Activated T-cell treated with anti-CD3 and anti-CD28 coated beads, Interleukin-2, amount 50 U/mL, for 1 hour (primary cell): ENCODE data around the gene PSPC1.
"Not testable (repeated sequence)": the region's sequence is repeated elsewhere in the genome, so short reads cannot be mapped to it uniquely, and the experiment has no call there.

ENCODE experiments used
- DNase-seq: peaks from one replicate; pipeline ENCODE4 v3.0.0-alpha.2; 2020

Gene PSPC1

DNA sequence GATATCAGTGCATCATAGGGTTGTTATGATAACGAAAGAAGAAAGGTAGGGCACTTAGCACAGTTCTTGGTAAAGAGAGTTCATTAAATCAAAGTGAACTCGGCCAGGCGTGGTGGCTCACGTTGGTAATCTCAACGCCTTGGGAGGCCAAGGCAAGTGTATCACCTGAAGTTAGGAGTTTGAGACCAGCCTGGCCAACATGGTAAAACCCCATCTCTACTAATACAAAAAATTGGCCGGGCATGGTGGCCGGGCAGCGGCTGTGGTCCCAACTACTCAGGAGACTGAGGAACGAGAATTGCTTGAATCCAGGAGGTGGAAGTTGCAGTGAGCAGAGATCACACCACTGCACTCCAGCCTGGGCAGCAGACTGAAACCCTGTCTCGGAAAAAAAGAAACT, 19.1 kb downstream of the PSPC1 start:
- no peak for DNase-seq

DNA sequence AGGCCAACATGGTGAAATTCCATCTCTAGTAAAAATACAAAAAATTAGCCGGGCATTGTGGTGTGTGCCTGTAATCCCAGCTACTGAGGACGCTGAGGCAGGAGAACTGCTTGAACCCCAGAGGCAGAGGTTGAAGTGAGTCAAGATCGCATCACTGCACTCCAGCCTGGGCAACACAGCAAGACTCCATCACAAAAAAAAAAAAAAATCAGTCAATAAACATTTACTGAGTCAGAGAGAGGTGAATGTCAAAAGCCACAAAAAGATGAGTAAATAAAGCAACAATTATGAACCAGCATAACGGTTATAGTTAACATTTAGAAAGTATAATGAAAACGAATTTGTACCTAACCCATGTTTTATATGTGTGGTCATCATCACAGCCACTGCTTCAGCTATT, 23.1 kb downstream of the PSPC1 start:
- no peak for DNase-seq

DNA sequence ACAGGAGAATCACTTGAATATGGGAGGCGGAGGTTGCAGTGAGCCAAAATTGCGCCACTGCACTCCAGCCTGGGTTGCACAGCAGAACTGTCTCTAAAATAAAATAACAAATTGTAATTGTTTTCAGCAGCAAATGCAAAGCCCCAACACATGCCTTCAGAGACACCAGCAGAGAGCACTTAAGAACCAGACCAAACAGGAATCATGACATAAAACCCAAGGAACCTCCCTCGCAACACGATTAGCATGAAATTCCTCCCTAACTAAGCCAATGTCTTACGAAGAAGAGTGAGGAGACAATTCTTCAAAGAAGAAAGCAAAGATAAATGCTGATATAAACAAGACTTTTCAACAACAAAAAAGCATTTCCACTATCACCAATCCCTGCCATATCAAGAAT, 40.1 kb downstream of the PSPC1 start:
- no peak for DNase-seq

DNA sequence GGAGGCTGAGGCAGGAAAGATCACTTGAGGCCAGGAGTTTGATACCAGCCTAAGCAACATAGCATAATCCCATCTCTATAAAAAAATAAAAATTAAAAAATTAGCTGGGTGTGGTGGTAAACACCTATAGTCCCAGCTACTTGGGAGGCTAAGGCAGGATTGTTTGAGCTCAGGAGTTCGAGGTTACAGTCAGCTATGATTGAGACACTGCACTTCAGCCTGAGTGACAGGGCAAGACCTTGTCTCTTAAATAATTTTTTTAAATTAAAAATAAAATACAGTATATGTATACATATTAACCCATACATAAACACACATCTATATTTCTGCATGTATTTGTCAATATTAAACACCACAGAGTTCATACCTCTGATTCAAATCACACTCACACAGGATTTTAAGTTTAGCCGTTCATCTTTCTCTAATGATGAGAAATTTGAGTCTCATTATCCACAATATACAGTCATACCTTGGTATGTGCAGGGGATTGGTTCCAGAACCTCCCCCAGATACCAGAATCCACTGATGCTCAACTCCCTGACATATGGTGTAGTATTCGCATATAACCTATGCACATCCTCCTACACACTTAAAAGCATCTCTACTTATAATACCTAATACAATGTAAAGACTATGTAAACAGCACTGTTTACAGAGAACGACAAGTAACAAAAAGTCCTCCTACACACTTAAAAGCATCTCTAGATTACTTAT, 44.7 kb downstream of the PSPC1 start:
- DNase-seq, result no peak

DNA sequence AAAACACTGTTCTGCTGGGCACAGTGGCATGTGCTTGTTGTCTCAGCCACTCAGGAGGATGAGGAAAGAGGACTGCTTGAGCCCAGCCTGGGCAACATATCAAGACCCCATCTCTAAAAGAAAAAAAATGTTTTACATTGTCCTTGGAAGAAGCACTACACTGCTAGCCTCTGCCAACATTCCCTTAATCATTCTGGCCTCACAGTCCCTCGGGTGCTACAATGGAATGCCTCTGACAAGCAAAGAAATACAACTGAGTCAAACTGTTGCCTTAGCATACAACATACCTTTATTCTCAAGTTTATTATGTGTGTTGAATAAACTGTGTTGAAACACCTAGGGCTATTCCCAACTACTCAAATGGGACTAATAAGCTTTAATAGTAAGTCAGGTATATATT, 56.1 kb downstream of the PSPC1 start:
- no peak for DNase-seq

DNA sequence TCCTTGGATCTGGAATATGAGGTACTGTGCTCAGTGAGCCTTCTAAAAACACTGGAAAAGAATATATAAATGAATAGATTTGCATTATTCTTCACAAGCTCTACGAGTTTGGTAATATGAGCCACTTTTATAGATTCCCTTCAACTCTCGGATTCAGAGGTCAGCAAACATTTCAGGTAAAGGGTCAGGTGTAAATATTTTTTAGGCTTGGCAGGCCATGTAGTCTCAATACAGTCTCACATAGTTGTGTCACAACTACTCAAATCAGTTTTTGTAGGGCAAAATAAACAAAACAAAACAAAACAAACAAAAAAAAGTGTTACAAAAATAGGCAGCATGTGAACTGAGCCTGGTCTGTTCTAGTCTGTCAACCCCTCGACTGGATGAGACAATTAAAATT, 57.4 kb downstream of the PSPC1 start:
- DNase-seq, result no peak

DNA sequence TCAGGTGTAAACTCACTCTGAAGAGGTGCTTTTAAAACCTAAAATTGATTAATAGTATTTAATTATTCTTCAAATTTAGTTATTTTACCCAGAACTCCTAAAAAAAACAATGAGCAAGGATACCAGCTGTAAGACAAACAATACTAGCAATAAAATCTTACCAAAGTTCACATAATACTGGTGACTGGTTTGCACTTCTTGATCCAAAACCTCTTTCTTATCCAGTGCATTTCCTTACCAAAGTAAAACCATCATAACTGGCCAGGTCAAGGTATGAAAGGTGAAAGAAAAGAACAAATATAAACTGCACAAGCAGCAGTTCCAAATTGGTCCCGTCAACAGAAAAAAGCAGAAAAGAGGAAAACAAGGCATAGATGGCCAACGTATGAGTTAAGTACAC, 62.7 kb downstream of the PSPC1 start:
- DNase-seq, result no peak

DNA sequence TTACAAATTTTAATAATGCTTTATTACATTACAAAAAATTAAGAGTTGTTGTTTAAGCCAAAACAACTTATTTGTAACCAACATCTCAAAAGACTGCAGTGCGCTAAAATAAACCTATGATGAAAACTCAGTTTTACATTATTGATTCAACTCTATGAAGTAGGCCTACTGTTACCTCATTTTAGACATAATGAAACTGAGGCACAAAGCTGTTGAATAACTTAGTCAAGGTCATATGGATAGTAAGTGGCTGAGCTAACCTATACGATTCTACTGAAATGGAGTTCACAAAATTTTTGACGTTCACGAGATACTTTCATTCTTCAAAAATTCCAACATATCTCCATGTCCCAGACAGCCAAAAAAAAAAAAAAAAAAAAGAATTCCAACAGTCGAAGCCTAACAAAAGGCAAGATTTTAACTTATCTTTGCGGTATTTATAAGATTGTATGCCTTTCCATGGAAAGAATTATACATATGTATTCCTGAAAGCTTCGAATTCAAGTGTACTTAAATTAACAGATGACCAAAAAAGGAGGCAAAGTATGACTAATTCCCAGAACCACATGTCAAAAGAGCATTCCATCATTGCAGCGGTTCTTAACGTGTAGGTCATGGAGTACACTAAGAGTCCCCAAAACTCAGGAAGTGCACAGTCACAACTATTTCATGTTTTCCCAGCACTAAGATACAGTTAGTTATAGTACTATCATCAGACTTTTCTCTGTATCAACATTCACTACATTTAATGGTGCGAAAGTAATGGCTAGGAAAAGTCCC, 69.4 kb downstream of the PSPC1 start:
- no peak for DNase-seq

DNA sequence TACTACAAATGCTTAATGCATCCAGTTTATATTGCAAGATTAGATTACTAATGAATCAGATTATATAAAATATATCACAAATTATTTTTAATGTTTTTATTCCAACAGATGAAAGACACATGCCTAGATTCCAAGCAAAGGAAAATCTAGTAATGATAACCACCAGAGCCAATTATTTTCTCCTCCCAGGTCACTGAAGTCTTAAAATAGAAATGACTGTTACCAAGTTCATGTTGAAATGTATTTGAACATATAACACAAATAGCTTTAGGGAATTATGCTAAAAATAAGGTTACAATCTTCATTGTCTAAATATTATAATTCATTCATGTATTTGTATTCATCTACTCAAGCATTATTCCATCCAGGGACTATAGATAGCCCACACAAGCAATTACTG, 73.0 kb downstream of the PSPC1 start:
- not testable (repeated sequence) for DNase-seq

DNA sequence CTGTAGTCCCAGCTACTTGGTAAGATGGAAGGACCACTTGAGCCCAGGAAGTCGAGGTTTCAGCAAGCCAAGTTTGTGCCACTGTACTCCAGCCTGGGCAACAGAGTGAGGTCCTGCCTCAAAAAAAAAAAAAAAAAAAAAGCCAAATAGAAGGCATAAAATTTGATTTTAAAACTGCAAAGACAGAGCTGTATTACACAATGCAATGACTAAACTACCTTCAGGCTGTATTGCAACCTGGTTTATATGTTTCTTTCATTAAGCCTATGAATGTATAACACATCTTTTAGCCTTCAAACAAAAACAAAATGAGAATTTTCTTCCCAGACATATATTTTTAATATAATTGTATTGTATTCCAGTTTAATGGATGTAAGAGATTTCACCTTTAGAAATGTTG, 73.7 kb downstream of the PSPC1 start:
- DNase-seq, result not testable (repeated sequence)

DNA sequence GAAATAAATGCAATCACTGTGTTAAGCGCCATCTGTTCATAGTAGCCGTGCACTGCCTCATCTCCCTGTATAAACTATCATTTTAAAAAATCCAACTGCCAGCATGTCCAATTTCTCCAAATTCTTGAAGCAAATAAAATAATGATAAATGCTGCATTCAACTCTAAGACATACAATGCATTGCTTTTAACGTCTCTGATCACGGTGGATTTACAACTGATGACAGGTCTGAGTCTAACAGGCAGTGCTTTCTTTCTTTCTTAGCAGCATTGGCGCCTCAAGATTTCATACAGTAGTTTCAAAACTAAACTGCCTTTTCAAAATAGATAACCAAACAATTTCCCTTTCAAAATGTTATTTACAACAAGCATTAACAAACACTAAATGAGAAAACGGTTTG, 78.5 kb downstream of the PSPC1 start:
- not testable (repeated sequence) for DNase-seq

DNA sequence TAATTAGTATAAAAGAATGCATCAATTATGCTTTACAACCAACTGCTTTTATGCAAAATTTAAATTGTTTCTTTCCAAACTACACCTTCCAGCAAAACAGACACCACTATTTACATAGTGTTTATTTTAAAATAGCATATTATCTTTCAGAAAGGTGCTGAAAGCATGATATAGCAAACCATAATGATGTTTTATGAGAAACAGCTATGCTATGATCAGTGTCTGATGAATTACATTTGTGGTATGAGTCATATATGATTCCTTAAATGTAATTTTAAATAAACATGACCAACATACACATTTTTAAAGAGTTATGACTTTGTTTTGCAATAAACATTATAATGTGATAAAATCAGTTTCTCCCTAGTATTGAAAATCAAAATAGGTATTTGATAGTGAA, 81.1 kb downstream of the PSPC1 start:
- DNase-seq, result not testable (repeated sequence)

DNA sequence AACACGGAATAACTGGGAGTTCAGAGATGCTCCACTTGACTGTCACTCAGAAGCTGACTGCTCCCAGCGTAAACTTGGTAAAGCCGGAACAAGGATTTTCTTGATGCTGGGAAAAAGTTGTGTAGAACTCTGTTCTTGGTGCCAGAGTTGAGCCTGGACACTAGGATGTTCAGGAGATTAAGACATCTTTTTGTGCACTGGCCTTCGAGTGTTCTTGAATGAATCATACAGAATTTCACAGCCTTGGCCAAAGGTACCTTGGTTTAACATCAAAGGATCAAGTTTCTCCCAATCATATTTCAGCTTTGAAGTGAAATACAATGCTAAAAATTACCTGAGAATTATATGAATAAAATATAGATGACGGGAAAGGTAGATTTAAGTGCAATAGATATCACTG, 81.8 kb downstream of the PSPC1 start:
- DNase-seq, result not testable (repeated sequence)

DNA sequence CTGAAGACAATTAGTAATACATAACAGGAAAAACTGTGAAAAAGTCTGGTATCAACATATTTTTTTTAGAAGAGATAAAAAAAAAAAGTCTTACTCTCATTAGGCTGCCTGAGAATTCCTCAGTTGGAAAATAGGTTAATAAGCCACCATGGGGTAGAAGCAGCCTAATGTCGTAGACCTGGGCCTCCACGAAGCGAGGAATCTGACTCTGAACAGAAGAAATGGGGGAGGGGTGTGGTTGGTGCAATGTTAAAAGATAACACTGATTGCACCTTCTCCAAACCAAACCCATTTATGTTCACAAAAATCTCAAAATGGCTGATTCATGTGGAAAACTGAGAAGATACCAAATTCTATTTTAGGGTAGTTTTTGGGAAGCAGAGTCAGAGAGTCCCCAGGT, 86.9 kb downstream of the PSPC1 start:
- DNase-seq, result no peak

DNA sequence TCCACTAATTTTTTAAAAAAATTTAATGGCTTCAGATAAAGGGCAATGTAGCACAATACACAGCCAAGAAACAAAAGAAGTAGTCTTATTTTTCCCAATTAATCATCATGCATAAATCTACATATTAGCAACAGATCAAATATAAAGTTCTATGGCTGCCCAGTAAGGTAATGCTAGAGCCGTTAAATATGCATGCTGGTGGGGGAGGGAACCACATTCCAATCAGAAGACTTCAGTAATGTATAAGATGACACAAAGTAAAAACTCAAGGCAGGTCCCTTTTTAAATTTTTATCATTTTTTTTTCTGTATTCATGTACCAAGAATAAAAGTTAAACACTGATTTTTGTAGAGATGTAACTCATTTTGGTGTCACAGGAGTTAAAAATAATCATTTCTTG, 87.3 kb downstream of the PSPC1 start:
- DNase-seq, result no peak

DNA sequence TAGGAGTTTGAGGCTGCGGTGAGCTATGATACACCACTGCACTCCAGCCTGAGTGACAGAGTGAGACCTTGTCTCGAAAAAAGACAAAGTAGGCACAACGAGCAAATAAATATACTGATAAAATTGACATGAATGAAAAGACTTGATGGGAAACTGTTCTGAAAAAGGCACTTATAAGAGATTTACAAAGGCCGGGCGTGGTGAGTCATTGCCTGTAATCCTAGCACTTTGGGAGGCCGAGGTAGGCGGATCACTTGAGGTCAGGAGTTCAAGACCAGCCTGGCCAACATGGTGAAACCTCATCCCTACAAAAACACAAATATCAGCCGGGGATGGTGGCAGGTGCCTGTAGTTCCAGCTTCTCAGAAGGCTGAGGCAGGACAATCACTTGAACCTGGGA, 91.3 kb downstream of the PSPC1 start:
- not testable (repeated sequence) for DNase-seq

DNA sequence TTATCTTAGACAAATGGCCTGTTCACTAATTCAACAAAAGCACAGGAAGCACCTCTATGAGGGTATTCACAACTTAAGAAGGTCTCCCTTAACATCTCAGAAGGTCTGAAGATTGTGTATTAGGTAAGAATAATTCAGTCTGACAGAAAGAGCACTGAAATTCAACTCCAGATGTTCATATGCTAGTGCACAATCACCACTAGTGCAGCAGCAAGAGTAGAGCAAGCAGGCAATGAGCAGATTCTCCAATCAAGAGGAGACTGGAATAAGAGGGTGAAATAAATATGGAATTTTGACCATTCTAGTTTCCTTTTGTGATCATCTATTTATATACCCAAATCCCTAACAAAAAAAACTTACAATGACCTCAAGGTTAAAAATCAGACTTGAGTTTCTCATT, 97.3 kb downstream of the PSPC1 start:
- no peak for DNase-seq

DNA sequence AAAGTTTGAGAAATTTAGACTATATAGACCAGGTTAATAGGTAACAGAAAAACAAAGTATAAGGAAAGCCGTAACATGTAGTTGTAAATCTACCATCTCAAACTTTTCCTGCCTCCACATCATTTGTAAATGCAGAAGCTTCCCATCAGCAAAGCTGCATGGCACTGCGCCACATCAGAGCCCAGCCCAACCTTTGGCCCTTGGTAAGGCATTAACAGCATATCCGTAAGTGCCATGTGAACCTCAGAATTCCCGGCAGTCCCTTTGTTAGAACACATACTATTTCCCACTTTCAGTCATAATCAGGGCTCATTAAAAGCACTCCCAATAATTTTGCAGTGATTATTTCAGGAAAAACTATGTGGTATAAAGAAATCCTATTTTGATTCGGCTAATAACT, 97.7 kb downstream of the PSPC1 start:
- no peak for DNase-seq

DNA sequence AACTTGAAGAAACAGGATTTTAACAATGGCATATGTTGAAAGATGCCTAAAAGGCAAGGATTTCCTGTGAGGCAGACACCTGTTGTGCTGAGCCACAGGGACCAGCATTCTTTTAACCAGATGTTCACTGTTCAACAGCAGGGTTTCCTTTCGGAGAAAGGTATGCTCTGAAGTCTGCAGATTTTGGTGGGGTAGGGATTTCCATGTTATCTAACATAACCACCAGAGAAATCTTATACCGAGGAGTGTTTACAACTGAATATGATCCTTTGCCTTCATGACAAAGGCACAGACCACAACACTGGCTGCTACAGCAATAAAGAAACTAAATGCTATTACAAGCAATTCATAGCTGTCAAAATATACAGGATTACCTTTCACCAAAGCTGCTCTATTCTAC, 101.2 kb downstream of the PSPC1 start:
- DNase-seq, result no peak

DNA sequence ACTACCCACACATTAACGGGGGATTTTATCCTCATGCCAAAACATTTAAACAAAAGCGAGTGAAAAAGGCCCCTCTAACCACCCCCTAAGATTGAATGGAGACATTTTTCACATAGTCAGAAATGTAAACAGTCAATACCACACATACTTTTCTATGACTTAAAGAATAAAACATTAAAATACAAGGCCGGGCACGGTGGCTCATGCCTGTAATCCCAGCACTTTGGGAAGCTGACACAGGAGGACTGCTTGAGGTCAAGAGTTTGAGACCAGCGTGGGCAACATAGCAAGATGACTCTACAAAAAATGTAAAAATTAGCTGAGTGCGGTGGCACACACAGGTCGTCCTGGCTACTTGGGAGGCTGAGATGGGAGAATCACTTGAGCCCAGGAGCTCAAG, 102.0 kb downstream of the PSPC1 start:
- no peak for DNase-seq

DNA sequence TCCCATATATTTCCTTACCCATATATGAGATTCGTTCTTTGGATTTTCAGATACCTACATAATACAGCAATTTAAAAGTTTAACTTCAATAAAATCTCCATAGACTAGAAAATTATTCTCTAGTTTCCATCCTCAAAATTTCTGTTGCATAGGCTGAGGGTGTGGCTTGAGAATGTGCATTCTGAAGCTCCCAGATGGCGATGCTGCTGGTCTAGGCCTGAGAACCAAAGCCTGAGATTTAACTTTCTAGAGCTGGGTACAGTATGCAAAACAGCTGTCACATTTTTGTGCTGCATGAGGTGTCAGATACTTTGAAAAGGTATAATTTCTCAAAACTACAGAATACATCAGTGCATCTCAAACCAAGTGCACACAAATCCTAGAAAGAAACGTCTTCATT, 106.6 kb downstream of the PSPC1 start:
- DNase-seq, result no peak

DNA sequence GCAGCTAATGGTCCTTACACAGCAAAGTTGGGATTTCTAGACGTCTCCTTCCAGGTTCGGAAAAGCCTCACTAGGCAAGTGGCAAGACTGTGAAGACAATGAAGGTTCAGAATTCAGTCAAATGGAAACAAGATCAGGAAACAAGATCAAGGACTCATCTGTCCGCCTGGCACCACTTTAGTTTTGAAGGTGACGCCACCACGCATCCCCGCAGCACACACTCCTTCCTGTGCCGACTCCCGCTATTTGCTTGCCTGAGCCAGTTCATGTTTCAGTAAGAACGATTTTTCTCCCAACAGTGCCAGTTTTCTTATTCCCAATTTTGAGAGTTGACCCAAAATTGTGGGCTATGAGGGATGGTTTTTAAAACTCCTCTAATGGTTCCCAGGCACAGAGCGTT, 107.8 kb downstream of the PSPC1 start:
- DNase-seq, result no peak

DNA sequence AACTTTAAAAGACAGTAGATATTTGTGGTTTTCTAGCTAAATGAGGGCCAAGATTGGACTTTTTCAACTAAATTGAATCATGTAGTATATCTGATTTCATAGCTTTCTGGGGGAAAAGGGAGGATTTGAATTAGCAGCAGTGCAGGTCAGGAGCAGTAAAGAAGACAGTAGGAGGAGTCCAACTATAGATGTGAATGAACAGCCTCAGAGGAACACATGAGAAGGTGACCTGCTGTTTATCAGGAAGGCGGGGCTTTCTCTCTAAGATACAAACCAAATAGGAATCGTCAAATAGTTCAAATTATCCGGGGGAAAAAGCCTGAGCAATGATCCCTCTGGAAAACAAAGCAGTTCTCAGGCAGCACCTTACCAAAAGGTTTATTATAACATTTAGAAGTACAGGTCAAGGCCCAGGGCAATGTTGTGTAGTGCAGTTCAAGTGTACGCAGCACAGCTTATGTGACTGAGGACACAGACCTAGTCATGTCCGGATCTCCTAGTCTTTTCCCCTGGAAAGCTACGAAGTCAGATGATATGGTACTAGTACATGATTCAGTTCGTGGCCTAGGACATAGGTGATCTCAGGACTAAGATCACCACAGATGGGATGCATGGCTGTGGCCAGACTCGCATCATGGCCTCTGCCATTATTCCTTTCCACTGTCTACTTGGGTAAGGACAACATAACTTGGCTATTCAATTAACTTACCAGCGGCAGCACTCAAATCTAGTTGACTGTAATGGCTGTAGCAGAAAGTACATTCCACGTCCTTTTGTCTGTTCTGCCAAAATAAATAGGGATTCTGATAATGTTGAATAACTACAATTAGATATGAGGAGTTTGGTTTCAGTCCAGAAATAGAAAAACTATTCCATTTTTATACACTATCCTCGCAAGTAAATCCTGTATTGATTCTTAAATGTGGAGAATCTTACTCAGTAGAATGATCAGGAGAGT, 109.0 kb downstream of the PSPC1 start:
- DNase-seq, result no peak

DNA sequence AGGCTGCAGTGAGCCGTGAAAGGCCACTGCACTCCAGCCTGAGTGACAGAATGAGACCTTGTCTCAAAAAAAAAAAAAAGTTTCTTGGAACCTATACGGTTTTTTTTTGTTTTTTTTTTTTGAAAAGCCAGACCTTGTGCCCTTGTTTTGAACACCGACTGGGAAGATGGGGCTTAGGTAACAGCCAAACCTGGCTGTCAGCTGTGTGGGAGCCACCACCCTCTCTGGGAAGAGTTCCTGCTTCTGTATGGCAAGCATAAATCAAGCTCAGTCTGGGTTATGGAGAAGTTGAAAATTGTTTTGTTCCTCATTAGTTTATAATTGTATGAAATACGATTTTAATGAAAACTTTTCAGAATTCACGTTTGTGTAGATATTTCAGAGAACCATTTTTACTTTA, 109.8 kb downstream of the PSPC1 start:
- no peak for DNase-seq
